H1 (cell line): Measurements from ENCODE around the gene ASAP3. TPM values are rescaled to one million over a fixed set of nuclear protein-coding genes. Genes with fewer than 3 reads are reported as not detected.

Experiments used
- ATF3 ChIP-seq: IDR thresholded peaks from 2 replicates; pipeline ENCODE4 v1.6.1; 2011; ENCODE audit warnings: low read depth, mild to moderate bottlenecking, low read length; ENCODE audit not compliant: insufficient read depth
- CEBPB ChIP-seq: IDR thresholded peaks from 2 replicates; pipeline ENCODE4 v1.6.1; 2012; ENCODE audit warnings: low read depth, low read length
- GABPA ChIP-seq: IDR thresholded peaks from 2 replicates; pipeline ENCODE4 v1.6.1; 2011; ENCODE audit warnings: mild to moderate bottlenecking, low read length, moderate library complexity, borderline replicate concordance; ENCODE audit not compliant: insufficient read depth
- NRF1 ChIP-seq: IDR thresholded peaks from 2 replicates; pipeline ENCODE4 v1.6.1; 2011; ENCODE audit warnings: mild to moderate bottlenecking, low read depth, low read length, improper control_type of control experiment
- polyA plus RNA-seq, 7 experiments: library from polyadenylated mRNA; depleted of rRNA in 3 of 7; stranded (reverse) in 5 of 7; unstranded in 2 of 7; fragments of >200 nt in 5 of 7; fragments of 200-250 nt in 2 of 7; gene quantifications; 1 replicate in 5 of 7; 2 replicates in 1 of 7; 4 replicates in 1 of 7; pipeline versions ENCODE4 v1.2.1 to v1.2.3, GENCODE V29; 2011 to 2013; ENCODE audit warnings: missing spikeins in 2 of 7, mixed read lengths in 2 of 7
- total RNA-seq: library from RNA; stranded (reverse); fragmentation: NEBNext Ultra II Directional; extraction: Animal tissue kit (Norgen Biotek cat#: 25700); gene quantifications from 2 replicates; pipeline ENCODE4 v1.2.1, GENCODE V29; 2021

ASAP3 gene
- total and polyA plus RNA-seq, 2 of the 8 experiments (the other 6 are each of a cell fraction or from before 2014, with no cell fraction given), result 53.1 to 58.0 TPM

- no peak for TF ChIP-seq NRF1
- no peak for TF ChIP-seq ATF3
- TF ChIP-seq GABPA, result no peak
- TF ChIP-seq CEBPB, result no peak
Measured at GRCh38 chr1:23515905-23516304, 31.9 kb upstream of the ASAP3 start (continued).
